ENCODE results near the gene GTF2IRD1. TPM values are rescaled to one million over a fixed set of nuclear protein-coding genes. Genes with fewer than 3 reads are reported as not detected.
A peak's percentile ranks its signal among the peaks of the same experiment; 100 is the strongest.

GTF2IRD1 gene
- total RNA-seq, 1 experiment from 2014 or later: 34.3 TPM

DNA sequence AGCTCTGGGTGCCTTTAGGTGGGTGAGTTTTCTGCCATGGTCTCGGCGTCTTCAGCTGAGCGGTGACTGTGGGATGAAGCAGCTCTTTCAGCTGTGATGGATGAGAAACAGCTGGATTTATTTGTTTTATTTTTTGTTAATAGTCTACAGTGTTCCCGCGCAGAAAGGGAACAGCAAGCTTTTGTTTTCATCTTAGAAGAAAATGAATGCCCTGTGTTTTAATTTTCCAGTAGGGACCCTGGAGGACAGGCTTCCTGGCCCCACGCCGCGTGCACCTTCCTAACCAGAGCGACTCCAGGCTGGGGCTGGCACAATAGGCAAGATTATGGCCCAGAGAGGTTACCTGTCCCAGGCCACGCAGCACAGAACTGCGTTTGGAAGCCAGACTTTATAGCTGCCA lies 57.6 kb downstream of the GTF2IRD1 start:
- no peaks in the 10 kb centered on the region for H3K4me1 Mint-ChIP-seq
- Histone ChIP-seq H3K9ac (ENCODE audit: extremely low read depth, insufficient read length, low read length) (no peak overlapping the region), H2AK5ac (ENCODE audit: insufficient read length, low read length) (no peak overlapping the region), H3K79me2 (ENCODE audit: insufficient read depth, low read length) (no peaks in the 10 kb centered on the region), H3T11ph (ENCODE audit: low read length) (no peak overlapping the region), H3K56ac (ENCODE audit: insufficient read length, low read depth, low read length) (no peak overlapping the region), H2BK20ac (ENCODE audit: low read depth, low read length, poor library complexity, severe bottlenecking) (no peak overlapping the region), H3K27ac (ENCODE audit: insufficient read length, low read depth, low read length) (no peak overlapping the region), H3K27me3 (ENCODE audit: insufficient read depth, low read length) (no peaks in the 10 kb centered on the region), H2BK5ac (ENCODE audit: insufficient read length, low read length) (no peak overlapping the region), H3K18ac (ENCODE audit: insufficient read length, low read depth, low read length) (no peak overlapping the region), H3K4me1 (ENCODE audit: insufficient read depth, low read length) (no peaks in the 10 kb centered on the region), H3K23me2 (ENCODE audit: insufficient read length, low read depth, low read length, poor library complexity, severe bottlenecking) (no peaks in the 10 kb centered on the region), H3K9me3 (ENCODE audit: control insufficient read depth, low read depth, low read length) (no peaks in the 10 kb centered on the region), H4K8ac (replicated peaks; ENCODE audit: insufficient read length, low read depth, low read length) (no peak overlapping the region), H4K20me1 (ENCODE audit: control insufficient read depth, insufficient read depth, insufficient read length) (no peaks in the 10 kb centered on the region), H4K5ac (ENCODE audit: insufficient read length, low read depth, low read length) (no peak overlapping the region), H2BK12ac (ENCODE audit: insufficient read length, low read depth, low read length) (no peak overlapping the region), H2BK120ac (ENCODE audit: low read depth, low read length, poor library complexity, severe bottlenecking) (no peak overlapping the region), H4K91ac (ENCODE audit: insufficient read length, low read depth, low read length) (no peak overlapping the region), H3K4ac (ENCODE audit: low read depth, low read length) (no peak overlapping the region), H2AFZ (ENCODE audit: low read length) (no peak overlapping the region), H3K14ac (ENCODE audit: insufficient read depth, low read length) (no peak overlapping the region), H3K79me1 (ENCODE audit: insufficient read depth, low read depth, low read length, poor library complexity, severe bottlenecking) (no peaks in the 10 kb centered on the region), H2BK15ac (ENCODE audit: low read depth, low read length) (no peak overlapping the region), H3K23ac (ENCODE audit: insufficient read length, low read depth, low read length) (no peak overlapping the region), H3K4me2 (ENCODE audit: insufficient read depth, insufficient read length, low read length) (no peak overlapping the region)
- no peak overlapping the region; a peak in 1 of 5 replicates for H3K4me3 Mint-ChIP-seq
- H3K27me3 Mint-ChIP-seq (ENCODE audit: low read depth): no peaks in the 10 kb centered on the region; the same call in 1 of the 2 replicates
- no peak for DNase-seq
- peaks cover 11 to 52% (median 52%) of the 10 kb centered on the region in 3 experiments; a peak in 6 of 7 replicates for H3K36me3 Mint-ChIP-seq (ENCODE audit: insufficient read depth in 1 of 3, low read depth in 3 of 3)
- no peaks in the 10 kb centered on the region for H3K9me3 Mint-ChIP-seq
- WGBS (ENCODE audit: extremely low coverage, insufficient read length, low lambda C conversion rate): no CpG with 5 or more reads among the region's 11 CpGs
- TF ChIP-seq, protein P1, sequence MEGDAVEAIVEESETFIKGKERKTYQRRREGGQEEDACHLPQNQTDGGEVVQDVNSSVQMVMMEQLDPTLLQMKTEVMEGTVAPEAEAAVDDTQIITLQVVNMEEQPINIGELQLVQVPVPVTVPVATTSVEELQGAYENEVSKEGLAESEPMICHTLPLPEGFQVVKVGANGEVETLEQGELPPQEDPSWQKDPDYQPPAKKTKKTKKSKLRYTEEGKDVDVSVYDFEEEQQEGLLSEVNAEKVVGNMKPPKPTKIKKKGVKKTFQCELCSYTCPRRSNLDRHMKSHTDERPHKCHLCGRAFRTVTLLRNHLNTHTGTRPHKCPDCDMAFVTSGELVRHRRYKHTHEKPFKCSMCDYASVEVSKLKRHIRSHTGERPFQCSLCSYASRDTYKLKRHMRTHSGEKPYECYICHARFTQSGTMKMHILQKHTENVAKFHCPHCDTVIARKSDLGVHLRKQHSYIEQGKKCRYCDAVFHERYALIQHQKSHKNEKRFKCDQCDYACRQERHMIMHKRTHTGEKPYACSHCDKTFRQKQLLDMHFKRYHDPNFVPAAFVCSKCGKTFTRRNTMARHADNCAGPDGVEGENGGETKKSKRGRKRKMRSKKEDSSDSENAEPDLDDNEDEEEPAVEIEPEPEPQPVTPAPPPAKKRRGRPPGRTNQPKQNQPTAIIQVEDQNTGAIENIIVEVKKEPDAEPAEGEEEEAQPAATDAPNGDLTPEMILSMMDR (conservative IDR thresholded peaks at IDR 0.05): no peak
- peak overlapping the region in 1 of 3 experiments; percentile 44; a peak in 1 of 7 replicates for H3K27ac Mint-ChIP-seq

Data from H9 (cell line).